NCI-H748 treated with DMSO at 0.1 percent for 48 hours (cell line): ENCODE results near the gene ATG5.

ENCODE experiments used
- DNase-seq: peaks from one replicate; lab custom pipeline; 2025; lab: John Stamatoyannopoulos, UW

Gene ATG5

DNA sequence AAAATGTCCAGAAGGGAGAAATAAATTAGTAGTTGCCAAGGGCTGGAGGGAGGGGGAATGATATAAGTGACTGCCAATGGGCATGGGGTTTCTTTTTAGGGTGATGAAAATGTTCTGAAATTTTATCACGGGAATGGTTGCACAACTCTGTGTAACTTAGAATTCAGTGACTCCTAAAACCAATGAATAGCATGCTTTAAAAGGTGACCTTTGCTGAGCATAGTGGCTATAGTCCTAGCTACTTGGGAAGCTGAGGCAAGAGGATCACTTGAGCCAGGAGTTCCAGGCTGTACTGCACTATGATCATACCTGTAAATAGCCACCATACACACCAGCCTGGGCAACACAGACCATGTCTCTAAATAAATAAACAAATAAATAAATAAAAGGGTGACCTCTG lies 109.0 kb downstream of the ATG5 start:
- DNase-seq: no peak

DNA sequence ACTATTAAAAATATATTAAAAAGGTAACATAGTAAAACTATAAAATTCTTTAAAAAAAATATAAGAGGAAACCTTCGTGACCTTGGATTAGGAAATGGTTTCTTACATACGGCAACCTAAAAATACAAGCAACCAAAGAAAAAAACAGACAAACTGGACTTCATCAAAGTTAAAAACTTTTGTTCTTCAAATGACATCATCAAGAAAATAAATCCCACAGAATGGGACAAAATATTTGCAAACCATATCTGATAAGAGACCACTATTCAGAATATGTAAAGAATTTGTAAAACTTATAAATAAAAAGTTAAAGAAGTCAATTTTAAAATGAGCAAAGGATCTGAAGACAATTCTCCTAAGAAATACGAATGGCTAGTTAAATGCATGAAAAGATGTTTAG lies 110.0 kb downstream of the ATG5 start:
- no peak for DNase-seq

DNA sequence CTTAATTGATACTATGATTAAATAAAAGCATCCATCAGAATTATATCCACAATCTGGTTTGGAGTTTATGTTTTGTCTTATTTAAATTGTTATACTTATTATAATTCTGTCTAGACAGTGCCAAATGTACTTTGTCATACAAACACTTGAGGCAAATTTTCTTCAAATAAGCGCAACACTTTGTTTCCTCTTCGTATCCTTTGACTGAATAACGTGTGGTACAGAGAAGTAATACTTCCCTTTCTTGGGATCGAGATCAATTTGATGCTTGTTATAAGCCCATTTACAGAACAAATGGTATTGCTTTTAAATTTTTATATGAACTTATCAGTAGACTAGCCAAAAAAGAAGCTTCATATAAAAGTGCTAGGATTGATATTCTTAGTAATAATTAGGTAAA lies 111.0 kb downstream of the ATG5 start:
- DNase-seq: no peak

DNA sequence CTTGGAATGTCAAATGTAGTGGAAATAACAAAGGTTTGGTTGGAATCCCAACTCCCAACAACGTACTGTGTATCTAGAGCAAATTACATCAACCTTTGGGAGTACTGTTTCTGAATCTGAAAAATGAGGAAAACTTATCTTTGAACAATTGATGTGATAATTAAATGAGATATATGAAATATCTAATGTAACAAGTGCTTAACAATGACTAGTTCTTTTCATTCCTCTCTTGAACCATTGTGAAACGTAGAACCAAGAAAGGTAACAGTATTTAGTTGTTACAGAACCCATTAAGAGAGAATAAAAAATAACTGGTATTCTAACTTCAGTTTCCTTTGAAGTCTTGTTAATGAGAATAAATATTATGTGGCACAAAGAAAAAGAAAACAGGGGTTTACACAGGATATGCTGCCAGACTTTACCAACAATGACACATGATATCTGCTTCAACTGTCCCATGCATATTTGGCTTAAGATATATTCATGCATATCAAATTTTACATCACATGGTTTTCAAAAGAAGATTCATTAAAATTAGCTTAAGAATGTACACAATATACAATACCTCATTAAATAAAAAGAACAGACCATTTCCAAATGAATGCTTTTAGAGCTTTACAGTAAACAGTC lies 111.8 kb downstream of the ATG5 start:
- DNase-seq: no peak

DNA sequence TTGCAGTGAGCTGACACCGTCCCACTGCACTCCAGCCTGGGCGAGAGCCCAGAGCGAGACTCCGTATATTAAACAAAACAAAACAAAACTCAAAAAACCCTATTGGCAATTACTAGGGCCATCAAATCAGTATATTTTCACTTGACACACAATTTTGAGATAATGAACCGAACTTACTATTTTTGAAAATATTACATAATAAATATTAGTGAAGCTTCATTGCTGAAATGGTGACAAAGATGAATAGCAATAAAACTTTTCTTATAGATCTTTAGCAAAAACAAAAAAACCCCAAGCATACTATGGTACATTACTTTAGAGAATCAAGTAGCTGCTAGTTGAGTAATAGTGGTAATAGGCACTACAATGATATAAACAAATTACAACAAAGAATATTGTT lies 113.0 kb downstream of the ATG5 start:
- DNase-seq: no peak

- DNase-seq: no peak
Measured at GRCh38 chr6:106206905-106207304, 118.7 kb downstream of the ATG5 start.

GRCh38 chr6:106204961-106205360 lies 120.6 kb downstream of the ATG5 start:
- no peak for DNase-seq

- no peak for DNase-seq
Measured at GRCh38 chr6:106199998-106200397, 125.6 kb downstream of the ATG5 start.

- no peak for DNase-seq
Measured at GRCh38 chr6:106199331-106199730, 126.2 kb downstream of the ATG5 start.

GRCh38 chr6:106197441-106197840 lies 128.1 kb downstream of the ATG5 start:
- DNase-seq: no peak

DNA sequence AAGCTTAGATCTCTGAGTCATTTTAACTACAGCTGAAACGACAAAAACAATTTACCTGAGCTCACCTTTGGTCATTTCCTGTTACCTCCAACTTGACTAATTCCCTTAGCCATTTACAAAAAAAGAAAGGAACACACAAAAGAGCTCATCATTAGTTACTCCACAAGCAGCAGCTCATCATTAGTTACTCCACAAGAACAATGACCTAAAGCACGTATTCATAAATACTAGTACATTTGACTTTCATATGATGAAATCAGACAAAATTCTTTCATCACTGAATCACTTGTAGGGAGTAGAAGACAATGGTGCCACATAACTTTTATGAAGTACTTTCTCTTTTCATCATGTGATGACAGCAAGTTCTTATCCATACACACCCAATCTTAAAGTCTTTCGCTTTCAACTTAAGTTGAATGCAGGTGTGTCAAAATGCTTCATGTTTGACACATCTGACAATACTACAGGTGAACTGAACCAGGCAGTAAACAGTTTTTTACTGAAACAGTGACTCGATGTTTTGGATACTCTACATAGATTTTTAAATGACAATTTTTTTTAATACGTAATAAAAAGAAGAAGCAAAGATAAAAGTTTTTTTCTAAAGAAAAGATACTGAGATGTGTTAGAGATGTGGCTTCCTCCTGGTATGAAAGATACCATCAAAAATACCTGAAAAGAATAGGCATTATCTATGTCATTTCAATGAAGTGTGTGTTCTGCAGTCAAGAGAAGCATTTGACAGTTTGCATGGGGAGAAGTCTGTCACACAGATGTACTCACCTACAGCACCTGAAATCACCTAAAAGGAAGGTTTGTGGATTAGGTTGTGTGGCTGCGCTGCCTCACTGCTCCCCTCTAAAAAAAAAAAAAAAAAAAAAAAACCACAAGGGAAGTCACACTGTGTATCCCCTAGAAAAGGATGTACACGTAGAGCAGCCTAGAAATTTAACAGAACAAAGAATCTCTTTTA lies 130.3 kb downstream of the ATG5 start:
- no peak for DNase-seq

GRCh38 chr6:106192824-106193223 lies 132.7 kb downstream of the ATG5 start:
- DNase-seq: no peak

- no peak for DNase-seq
Measured at GRCh38 chr6:106188104-106188794, 137.3 kb downstream of the ATG5 start.

DNA sequence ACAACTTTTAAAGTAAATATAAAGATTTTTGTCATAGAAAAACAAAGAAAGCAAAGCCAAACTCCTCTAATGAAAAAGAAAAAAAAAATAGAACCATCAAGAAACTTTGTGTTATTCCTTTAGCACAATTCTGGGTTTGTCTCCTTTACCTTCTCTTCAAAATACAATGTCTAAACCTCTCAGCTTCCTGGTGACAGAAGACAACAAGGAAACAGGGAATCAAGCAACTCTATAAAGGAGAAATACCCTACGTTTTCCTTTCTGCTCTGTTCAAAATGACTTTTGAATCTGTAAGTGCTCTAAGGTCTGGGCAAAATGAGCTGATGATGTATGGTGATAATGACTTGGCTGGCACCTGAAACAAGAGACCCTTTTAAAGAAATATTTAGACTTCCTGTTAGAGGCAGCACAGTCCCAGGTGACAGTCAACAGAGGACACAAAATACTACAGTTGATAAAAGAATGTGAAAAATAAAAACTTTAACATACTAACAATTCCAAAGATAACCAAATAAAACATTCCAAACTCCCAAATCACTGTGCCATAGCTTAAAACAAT lies 138.1 kb downstream of the ATG5 start:
- no peak for DNase-seq

DNA sequence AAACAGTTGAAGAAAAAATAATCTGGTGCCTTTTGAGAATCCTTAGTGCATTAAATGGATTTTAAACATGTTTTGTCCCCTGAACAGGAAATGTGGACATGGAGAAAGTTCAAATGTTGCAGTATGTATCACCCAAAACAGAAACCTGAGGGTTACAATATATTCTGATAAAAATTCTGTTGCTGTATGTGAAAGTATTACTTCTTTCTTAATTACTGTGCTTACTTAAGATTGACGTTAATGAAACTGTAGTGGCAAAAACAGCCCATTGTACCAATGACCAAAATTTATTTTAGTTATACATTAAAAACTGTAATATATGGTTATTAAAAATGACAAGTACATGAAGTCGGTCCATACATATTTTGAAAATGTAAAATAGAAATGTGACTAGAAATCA lies 138.8 kb downstream of the ATG5 start:
- DNase-seq: no peak

GRCh38 chr6:106186172-106186571 lies 139.4 kb downstream of the ATG5 start:
- DNase-seq: no peak

DNA sequence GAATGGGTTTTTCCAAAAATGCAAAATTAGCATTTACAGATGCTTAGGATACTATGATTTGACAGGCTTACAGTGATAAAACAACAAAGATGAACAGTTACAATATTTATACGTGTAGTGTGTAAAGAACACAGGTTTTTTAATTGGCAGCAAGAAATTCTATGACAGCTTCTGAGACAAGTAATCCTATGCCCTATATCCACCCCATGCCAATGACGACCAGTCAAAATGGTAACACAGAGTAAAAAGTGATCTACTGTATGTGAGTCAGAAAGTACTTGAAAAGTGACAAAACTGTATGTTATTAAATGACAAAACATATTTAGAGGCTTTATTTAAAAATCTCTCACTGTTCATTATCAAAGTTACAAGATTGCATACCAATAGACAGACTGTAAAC lies 139.9 kb downstream of the ATG5 start:
- DNase-seq: no peak

DNA sequence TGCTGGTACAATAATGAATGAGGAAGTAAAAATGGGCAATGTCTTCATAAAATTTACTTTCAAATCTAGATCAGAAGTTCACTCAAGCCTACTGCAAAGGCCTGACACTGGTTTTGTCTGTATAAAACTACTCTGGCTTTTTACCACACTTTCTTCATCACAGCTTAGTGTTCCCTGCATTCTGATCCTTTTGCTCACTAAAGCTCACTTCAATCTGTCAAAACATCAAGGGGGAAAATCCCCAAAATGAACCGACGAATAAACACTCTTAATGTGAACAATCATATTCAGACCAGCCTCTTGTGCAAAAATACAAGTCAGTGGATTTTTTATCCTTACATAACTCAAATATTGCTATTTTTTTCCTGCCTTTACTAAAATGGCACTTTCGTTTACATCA lies 140.9 kb downstream of the ATG5 start:
- no peak for DNase-seq

- no peak for DNase-seq
Measured at GRCh38 chr6:106183430-106183829, 142.1 kb downstream of the ATG5 start.

DNA sequence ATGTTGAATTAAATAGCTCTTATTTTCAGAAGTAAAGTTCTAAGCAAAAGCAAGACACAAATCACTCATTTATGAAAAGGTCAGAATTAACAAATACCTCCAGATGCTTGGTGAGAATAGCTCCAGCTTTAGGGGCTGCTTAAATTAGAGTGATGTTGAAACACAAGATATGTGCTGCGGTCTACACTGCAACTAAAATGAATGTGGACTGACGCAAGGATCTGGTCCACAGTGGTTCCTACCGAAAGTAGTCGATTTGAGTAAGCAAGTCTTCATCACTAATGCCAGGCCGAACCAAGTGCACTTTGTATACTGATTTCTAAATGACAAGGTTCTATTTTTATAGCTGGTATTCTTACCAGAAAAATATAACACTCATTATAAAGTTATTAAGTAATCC lies 143.1 kb downstream of the ATG5 start:
- no peak for DNase-seq

- DNase-seq: no peak
Measured at GRCh38 chr6:106181664-106182418, 143.7 kb downstream of the ATG5 start.

DNA sequence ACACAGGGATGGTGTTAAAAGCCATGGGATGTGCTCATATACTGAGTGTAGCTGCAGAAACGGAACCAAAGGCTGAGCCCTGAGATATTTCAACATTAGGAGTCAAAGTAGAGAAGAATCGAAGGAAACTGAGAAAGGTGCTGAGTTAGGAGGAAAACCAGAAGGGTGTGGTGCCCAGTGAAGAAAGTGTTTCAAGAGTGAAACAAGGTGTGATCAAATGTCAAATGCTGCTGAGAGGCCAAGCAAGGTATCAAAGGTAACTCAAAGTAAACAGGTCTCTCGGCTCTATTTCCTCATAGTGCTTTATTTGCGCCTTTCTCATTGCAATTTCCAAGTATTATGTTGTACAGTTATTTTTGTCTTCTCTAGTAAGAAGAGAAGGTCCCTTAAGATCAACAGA lies 145.4 kb downstream of the ATG5 start:
- no peak for DNase-seq
